Hematopoietic multipotent progenitor cell treated with erythropoietin and hydrocortisone succinate and interleukin-3 and kit ligand, for 15 days (in vitro differentiated cells): ENCODE measurements around the gene ASPSCR1.

Source experiments
- DNase-seq: peaks from one replicate; pipeline ENCODE4 v3.0.0-alpha.2; 2015; ENCODE audit warnings: low spot score

ASPSCR1 gene

DNA sequence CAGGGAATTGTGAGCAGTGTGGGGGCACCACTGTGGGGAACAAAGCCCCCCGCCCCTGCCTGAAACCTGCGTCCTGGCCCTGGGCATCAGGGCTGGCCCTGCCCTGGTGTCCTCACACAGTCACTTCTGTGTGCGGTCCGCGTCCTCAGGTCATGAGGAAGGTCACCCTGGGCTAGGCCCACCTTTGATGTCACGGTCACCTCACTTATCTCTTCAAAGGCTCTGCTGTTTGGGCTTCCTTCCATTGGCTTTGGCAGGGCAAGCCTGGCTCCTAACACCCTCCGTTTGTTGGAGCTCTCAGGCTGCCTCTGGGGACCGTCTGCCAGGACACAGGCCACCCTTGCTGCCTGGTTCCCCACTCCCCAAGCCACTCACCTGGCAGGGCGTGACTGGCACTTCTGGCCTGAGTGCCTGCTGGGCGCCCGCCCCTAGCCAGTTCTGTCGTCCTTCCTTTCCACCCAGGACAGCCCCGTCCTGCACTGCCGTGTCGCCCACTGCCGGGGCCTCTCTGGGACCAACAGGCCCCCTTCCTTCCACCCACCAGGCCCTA lies 36.4 kb downstream of the ASPSCR1 start:
- no peak for DNase-seq

DNA sequence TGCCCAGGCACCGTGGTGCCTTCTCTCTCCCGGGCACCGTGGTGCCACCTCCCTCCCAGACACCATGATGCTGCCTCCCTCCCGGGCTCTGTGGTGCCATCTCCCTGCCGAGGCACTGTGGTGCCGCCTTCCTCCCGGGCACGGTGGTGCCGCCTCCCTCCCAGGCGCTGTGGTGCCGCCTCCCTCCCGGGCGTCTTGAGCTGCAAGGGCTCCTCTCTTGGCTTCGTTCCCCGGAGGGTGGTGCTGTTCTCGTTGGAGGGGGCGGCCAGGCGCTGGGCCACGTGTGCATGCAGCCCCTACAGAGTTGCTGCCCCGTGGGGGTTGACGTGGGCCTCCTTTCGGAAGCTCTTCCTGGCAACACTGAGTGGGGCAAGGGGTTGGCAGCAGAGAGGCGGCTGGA lies 37.0 kb downstream of the ASPSCR1 start:
- DNase-seq = no peak

DNA sequence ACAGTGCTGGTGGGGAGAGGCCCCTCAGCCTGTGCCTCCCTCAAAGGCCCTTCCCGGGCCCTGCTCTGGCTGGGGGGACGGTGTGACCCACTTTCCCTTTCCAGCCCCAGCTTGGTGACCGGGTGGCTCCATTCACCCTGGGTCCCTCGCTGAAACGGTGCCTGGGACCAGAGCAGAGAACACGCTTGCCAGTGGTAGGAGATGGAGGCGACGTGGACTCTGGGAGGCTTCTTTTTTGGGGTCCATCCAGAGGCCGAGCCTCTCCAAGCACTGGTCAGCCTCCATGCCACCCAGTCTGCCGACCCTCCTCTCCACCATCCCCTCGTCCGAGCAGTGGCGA lies 37.5 kb downstream of the ASPSCR1 start:
- DNase-seq = no peak

DNA sequence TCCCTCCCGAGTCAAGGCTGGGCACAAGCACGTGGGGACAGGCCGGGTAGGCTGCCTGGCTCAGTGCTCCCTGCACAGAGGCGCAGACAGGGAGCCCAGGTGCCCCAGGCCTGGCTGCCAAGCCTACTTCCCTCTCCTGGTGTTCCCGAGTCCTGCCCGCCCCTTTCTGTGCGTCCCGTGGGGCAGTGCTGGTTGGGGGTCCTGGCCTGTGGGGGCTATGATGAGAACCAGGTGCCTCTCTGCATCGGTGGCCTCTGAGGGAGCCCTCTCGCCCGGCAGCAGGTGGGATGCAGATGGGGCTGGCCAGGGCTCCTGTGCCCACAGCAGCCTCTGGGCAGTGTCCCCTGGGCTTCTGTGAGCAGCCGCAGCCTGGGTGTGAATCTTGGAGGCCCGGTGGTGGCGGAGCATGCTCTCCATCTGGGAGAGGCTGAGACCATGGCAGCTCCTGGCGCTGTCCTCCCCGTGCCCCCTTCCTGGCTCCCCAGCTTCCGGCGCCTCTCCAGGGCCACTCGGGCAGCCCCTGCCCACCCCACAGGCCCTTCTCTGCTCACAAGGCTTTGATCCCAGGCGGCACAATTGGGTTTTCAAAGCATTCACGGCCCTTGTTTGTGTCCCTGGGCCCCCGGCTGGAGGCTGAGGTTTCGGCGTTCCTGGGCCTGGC lies 38.0 kb downstream of the ASPSCR1 start:
- DNase-seq = no peak

DNA sequence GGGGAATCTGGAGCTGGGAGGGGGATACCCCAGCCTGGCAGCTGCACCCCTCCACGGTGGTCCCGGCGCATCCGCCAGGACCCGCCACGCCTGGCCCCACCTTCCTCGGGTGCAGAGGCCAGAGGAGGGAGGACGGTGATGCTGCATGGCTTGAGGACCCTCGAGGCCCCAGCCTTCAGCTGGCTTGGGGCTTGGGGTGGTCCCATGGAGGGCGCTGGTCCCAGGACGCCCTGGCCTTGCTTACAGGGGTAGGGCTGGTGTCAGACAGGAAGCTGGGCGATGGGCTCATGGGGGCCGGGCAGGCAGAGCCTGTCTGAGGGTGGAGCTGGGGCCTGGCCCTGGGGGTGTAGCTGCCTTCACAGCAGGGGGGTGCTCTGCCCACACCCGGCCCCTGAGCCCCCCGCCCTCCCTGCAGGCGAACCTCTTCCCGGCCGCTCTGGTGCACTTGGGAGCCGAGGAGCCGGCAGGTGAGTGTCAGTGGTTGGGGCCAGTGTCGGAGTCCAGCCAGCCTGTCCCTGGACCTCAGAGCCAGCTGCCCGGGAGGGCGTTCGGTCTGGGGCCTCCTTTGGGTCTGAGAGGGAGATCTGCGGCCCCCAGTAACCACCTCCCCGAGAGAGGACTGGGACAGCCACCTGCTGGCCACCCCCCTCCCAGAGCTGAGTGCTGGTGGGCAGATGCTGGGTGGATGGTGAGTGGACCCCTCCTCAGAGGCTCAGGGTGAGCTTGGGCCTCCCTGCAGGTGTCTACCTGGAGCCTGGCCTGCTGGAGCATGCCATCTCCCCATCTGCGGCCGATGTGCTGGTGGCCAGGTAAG lies 38.8 kb downstream of the ASPSCR1 start:
- DNase-seq = no peak

DNA sequence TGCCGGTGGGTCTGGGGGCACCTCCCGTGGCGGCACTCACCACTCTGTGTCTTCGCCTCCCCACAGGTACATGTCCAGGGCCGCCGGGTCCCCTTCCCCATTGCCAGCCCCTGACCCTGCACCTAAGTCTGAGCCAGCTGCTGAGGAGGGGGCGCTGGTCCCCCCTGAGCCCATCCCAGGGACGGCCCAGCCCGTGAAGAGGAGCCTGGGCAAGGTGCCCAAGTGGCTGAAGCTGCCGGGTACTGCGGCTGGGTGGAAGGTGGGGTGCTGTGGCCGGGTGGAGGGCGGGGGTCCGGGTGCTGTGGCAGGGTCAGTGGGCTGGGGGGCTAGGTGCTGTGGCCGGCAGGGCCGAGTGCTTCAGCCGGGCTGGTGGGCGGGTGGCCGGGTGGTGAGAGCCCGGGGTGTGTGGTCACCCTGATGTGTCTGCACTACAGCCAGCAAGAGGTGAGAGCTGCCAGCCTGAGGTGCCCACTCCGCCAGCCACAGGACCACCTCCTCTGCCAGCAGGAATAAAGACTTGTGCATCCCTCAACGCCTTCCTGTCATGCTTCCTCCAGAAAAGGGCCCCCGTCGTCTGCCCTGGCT lies 39.5 kb downstream of the ASPSCR1 start:
- no peak for DNase-seq

DNA sequence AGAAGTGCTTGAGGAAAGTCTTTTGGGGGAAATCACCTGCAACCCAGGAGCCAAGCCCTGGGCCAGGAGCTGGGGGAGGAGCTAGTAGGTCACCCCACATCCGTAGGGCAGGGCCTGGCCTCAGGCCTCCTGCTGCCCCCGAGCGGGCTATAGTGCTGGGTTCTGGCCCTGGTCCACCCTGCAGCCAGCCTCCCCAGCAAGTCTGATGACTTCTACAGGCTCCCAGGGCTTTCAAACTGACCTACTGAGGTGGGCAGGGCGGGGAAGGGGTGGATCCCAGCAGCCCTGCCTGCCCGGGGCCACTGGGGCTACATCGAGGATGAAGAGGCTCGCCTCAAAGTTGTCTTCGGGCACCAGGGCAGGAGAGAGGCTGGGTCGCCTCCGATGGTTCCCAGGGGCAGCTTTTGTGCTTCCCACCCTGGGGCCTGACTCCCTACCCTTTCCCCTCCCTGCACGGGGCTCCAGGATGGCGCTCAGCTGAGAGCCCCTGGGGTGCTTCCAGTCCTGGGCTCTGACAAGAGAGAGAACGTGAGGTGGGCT lies 40.3 kb downstream of the ASPSCR1 start:
- DNase-seq = no peak

DNA sequence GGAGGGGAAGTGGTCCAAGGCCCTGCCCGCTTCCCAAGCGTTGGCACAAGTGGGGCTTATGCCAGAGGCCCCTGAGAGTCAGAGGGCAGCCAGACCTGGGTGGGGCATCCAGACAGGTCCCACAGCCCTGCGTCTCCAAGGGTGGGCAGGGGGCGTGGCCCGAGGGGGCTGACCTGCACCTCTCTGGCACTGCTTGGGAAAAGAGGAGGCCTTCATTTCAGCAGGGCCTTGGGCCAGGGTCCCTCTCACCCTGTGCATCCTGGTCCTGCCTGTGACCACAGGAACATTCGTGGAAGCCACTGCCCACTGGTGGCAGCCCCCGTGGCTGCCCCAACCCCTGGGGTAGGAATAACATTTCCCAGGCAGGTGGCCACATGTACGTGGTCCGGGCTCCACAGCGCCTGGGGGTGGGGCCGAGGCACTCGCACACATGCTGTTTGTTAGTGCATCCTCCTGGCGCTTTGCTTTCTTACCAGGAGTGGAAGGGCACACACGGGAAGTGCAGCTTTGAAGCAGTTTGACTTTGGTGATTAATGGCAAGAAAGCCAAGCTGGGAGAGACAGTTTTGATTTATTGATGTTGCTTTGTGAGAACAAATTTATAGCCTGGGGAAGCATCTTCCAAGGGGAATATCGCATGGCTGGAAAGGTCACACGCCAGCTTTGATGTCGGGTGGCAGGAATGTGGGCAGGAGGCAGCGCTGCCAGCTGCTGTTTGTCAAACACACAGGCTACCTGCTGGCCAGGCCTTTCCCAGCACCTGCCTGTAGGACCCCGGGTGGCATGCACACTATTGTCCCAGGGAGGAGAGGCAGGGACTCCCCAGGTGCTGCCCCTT lies 40.9 kb downstream of the ASPSCR1 start:
- no peak for DNase-seq

DNA sequence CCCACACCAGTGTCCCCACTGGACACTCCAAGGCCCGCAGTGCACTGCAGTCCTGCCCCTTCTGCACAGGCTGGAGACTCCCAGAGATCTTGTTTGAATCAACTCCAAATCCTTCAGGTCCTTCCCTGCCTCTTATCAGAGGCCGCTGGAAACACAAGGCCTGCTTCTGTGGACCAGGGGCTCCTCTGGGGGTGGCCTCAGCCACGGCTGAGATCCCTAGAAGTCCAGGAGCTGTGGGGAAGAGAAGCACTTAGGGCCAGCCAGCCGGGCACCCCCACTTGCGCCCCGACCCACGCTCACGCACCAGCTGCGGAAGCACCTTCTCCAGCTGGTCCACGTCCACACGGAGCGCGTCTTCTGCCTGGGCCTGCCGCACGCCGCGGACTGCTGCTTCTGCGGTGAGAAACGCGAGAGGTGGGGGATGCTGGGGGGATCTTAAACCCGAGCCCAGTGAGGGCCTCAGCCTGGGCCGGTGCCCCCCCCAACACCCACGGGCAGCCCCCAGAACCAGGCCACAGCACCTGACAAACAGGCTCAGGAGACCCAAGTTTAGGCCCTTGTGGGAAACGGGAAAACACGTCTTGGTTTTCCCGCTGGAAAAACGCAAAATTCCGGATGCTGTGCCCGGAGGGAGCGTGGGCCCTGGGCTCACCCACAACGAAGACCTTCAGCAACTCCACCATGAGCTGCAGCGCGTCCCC lies 41.7 kb downstream of the ASPSCR1 start:
- no peak for DNase-seq

DNA sequence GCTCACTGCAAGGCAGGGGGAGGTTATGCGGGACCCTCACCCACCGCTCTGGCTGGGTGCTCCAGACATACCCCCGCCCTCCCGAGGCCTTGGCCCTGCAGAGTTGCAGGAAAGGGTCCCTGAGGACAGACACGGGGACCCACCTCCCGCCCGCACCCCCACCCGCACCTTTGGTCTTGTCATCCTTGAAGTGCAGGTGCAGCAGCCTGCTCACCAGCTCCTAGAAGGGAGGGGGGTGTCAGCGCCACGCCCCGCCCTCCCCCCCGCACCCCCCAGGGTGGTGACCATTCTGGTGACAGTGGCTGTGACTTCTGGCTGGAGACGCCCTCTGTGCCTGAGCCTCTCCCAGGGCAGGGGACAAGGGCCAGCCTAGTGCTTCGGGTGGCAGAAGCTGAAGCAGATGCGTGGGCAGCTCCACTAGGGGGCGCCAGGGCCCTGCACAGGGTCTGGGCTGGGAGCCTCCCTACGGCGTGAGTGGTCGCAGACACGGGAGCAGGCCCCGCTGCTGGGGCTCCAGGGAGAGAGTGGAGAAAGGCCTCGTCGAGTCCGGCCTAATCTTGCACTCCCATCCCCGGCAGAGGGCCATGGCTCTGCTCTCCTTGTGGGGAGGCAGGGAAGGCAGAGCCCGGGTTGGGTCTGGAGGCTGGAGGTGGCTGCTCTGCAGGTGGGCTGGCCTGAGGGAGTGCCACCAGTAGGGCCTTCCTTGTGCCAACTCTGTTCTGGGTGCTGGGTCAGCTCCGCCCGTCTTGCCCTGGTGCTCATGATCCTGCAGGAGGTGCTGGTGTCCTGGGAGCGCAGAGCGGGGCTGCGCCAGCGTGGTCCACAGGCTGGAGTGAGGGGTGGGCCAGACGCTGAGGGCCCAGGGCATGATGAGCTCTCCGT lies 42.5 kb downstream of the ASPSCR1 start:
- DNase-seq = peak; percentile 63

DNA sequence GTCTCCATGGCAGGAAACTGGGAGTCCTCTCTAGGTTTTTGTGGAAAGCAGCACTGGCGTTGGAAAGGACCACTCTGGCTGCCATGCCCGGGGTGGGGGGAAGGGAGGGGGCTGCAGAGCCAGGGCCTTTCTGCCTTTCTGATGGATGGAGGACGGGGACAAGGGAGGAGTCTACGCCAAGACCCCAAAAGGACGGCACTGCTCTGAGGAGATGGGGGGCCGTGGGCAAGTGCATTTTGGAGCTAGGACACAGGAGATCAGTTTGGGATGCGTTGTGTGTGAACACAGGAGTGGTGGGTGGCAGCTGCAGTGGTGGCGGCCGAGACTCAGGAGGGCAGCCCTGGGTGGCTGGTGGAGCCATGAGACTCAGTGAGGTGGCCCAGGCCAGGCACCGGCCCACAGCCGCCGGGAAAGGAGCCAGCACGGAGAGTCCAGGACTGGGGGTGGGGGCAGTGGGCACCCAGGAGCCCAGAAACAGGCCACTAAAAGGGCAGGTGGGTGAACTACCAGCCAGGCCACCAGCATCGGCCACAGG lies 43.2 kb downstream of the ASPSCR1 start:
- DNase-seq = no peak

DNA sequence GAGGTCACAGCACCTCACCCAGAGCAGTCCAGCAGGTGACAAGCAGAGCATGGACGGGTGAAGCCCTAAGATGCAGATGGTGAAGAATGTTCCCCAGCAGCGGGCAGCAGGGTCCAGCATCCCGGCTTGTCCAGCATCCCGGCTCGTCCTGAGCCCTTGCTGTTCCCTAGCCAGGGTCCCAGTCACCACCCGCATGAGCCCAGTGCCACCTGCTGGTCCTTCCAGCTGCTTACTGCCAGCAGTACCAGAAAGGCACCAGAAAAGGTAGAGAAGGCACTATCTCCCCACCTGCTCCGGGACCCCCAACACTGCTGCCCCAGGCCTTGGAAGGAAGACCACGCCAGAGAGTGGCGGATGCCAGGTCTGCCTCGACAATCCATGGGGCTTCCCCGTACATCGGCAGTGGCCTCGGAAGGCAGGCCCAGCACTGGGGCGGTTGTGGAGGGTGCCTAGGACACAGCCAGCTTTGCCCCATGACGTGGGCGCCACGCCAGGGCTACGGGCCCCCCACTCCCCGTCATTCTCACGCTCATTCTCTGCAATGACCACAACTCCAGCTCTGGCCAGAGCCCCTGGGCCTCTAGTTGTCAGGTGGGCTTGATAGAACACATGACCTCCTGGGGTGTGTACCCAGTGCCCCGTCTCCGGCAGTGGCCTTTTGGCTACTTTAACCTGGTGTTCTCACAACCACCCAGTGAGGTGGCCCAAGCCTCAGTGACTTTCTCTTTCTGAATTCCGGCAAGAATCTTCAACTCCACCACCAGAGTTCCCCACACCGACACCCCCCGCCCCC lies 43.9 kb downstream of the ASPSCR1 start:
- DNase-seq = peak; percentile 59

DNA sequence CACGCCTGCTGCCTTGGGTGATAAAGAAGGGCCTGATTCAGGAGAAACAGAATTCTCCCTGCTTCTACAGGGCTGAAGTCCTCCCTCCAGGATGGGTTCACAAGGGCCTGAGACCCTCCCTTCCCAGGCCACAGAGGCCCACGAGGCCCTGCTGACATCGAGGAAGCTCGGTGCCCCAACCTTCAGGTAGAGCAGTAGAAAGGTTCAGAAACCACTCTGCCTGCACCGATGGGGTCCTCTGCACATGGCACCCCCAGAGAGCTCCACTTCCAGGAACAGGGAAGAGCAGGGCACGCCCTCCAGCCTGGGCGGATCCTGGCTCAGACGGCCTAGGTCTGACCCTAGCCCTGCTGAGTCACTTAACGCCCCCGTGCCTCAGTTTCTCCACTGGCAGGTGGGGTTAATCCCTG lies 44.5 kb downstream of the ASPSCR1 start:
- no peak for DNase-seq

DNA sequence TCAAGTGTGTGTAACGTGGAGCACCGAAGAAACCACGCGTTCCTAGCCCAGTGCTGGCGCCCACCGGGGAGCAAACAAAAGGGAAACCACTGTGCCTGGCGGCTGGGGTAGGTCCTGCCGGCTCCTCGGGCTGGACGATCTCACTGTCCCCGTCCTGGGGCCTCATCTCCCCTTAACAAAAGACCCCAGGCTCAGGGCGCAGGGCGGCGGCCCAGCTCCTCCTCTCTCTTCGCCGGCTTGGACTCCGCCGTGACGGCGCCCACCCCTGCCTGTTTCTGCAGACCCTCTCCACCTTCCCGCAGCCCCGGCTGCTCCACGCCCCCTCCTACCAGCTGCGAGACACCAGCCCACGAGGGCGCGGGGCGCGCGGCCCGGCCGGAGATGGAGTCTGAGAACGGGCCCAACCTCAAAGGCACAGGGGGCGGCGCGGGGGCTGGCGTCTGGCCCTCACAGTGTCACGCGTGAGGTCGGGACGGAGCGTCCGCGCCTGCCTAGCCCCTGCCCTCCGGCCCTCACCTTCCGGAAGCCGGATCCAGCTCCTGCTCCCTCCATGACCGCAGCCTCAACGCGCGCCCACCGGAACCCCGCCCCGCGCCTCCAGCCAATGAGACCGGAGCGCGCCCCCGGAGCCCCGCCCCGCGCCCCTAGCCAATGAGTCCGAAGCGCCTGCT lies 45.0 kb downstream of the ASPSCR1 start, which contains the start of gene CENPX:
Gene CENPX (minus strand): TSS at position 569 of the 671 bp plus-strand sequence. CDS start 17 bp downstream, at position 552.
- DNase-seq = no peak

DNA sequence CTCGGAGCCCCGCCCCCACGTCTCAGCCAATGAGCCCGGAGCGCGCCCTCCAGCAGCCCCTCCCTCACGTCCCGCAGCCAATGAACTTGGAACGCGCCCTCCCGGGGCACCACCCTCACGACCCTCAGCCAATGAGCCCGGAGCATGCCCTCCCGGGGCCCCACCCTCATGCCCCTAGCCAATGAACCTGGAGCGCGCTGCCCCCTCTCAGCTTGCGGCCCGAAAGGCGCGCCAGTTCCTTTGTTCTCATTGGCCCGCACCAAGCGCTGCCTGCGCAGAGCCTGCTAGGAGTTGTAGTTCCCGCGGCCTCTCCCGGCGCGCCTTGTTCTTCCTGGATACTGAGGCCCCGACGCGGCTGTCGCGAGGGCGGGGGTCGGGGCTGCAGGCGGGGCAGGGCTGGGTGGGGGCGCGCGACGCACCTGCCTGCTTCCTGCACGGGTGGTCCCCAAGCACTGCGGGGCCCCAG lies 45.6 kb downstream of the ASPSCR1 start, which contains the start of gene LRRC45:
Gene LRRC45 (plus strand): TSS at position 325 of the 466 bp plus-strand sequence. CDS start 339 bp downstream, outside the sequence.
- DNase-seq = peak; percentile 99

DNA sequence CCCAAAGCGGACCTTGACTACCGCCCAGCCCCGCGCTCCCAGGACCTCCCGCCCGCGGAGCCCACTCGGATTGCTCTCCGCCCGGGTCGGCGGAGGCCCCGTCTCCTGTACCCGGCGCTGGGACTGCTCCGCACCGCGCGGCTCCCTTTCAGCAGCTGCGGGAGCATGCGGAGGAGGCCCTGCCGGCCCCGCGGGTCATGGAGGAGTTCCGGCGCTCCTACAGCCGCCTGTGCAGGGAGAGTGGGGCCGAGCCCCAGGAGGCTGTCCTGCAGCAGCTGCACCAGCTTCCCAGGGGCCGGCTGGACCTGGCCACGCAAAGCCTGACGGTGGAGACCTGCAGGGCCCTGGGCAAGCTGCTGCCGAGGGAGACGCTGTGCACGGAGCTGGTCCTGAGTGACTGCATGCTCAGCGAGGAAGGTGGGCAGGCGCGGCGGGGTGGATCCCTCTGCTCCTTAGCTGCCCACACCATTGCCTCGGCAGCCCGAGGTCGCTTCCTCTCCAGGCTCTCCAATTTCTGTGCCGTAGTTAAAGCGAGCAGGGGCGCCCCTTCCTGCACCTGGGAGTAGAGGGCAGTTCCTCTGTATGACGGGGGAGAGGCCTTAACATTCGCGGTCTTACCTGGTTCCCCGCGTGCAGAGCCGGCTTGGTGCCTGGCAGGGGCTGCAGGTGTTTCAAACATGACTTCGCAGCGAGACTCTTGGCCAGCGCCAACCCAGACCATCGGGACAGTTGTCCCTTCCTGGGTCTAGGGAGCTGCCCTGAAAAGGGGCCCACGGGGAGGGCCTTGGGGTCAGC lies 46.2 kb downstream of the ASPSCR1 start:
- no peak for DNase-seq

DNA sequence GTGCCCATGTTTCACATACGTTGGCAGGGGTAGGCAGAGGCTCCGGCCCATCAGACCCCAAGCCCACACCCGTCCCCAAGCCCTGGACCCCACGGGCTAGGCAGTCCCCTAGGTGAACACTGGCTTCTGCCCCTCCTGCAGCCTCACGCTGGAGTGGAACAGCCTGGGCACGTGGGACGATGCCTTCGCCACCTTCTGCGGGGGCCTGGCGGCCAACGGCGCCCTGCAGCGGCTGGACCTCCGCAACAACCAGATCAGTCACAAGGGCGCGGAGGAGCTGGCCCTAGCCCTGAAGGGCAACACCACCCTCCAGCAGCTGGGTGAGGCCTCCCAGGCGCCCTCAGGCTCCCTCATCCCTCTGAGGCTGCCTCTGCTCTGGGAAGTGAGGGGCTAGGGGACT lies 47.4 kb downstream of the ASPSCR1 start:
- no peak for DNase-seq
